ENCODE data around the gene RIPOR2. TPM values are rescaled to one million over a fixed set of nuclear protein-coding genes. Genes with fewer than 3 reads are reported as not detected.

RIPOR2 gene
- total and polyA plus RNA-seq, 2 of the 13 experiments (the other 11 are each of a cell fraction or from before 2014, with no cell fraction given) = 0.02 to 0.05 TPM

- TF ChIP-seq KIAA2018 (CRISPR knock-in tag; IDR thresholded peaks at IDR 0.05; ENCODE audit: borderline replicate concordance) = no peak
- no peak for TF ChIP-seq AHR (CRISPR knock-in tag; IDR thresholded peaks at IDR 0.05)
- no peak for TF ChIP-seq RXRA (CRISPR knock-in tag; IDR thresholded peaks at IDR 0.05)
- TF ChIP-seq HNF4G (IDR thresholded peaks at IDR 0.05; ENCODE audit: borderline replicate concordance, low read depth, low read length) = no peak
- TF ChIP-seq HNF4G (CRISPR knock-in tag; IDR thresholded peaks at IDR 0.05; ENCODE audit: borderline replicate concordance, low read depth) = no peak
- TF ChIP-seq STAT6 (CRISPR knock-in tag; IDR thresholded peaks at IDR 0.05; ENCODE audit: borderline replicate concordance) = no peak
- no peak for TF ChIP-seq KDM1A (CRISPR knock-in tag; IDR thresholded peaks at IDR 0.05)
- no peak for TF ChIP-seq E2F5 (CRISPR knock-in tag; conservative IDR thresholded peaks at IDR 0.05)
- no peak for TF ChIP-seq ZNF124 (CRISPR knock-in tag; IDR thresholded peaks at IDR 0.05)
- no peak for TF ChIP-seq TERF1 (CRISPR knock-in tag; IDR thresholded peaks at IDR 0.05)
- TF ChIP-seq DR1 (CRISPR knock-in tag; IDR thresholded peaks at IDR 0.05) = no peak
- TF ChIP-seq ZNF552 (CRISPR knock-in tag; IDR thresholded peaks at IDR 0.05; ENCODE audit: borderline replicate concordance) = no peak
- no peak for TF ChIP-seq STAG1 (CRISPR knock-in tag; IDR thresholded peaks at IDR 0.05)
- no peak for TF ChIP-seq ZNF816 (CRISPR knock-in tag; IDR thresholded peaks at IDR 0.05; ENCODE audit: borderline replicate concordance)
Measured at GRCh38 chr6:24960991-24961475, 25.3 kb upstream of the RIPOR2 start (continued).
